ENCODE data around the gene CDK14. TPM values are rescaled to one million over a fixed set of nuclear protein-coding genes. Genes with fewer than 3 reads are reported as not detected.

CDK14 gene
- total and polyA plus RNA-seq, 10 of the 15 experiments (the other 5 are each of a cell fraction or from before 2014, with no cell fraction given), result 6.5 to 61.3 (median 24.2) TPM

DNA sequence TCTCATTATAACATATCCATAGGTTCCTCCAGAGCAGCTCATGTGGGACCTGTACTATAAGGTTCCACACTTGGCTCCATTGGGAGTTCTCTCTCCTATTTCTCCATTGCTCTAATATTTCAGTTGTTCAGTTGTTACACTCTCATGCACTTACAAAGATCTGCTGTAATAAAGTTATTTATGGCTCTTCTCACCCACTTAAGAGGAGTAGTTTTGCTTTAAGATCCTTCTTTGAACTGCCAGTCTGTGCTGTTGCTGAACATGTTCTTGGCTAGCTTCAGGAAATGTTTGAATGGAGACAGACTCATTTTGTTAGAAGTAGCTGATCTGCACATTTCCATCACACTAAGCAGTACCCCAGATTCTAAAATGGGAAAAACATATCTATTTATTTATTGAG is 250.1 kb downstream of the CDK14 start:
- Histone ChIP-seq H3K36me3 (ENCODE audit: control insufficient read depth in 2 of 2, insufficient read depth in 2 of 2, low read length in 1 of 2) (peaks cover 0 to 3% of the 10 kb centered on the region in 2 experiments; a peak in 1 of 4 replicates), H3K9me3 (replicated peaks; ENCODE audit: control insufficient read depth, insufficient read depth, low read length) (no peaks in the 10 kb centered on the region), H3K4me1 (ENCODE audit: control insufficient read depth, insufficient read depth, low read length) (no peaks in the 10 kb centered on the region), H3K4me2 (ENCODE audit: control insufficient read depth, insufficient read depth) (no peak overlapping the region), H4K20me1 (ENCODE audit: control insufficient read depth, insufficient read depth) (no peaks in the 10 kb centered on the region), H3K9ac (ENCODE audit: control insufficient read depth, insufficient read depth, low read length) (no peak overlapping the region), H3K27me3 (replicated peaks in 1 of 2; ENCODE audit: control insufficient read depth in 2 of 2, insufficient read depth in 2 of 2, low read length in 1 of 2) (no peaks in the 10 kb centered on the region), H3K27ac (ENCODE audit: control insufficient read depth, insufficient read depth) (no peak overlapping the region), H3K4me3 (no peak overlapping the region), H3K79me2 (ENCODE audit: control insufficient read depth, insufficient read depth, low read length) (no peaks in the 10 kb centered on the region), H2AFZ (ENCODE audit: control insufficient read depth, low read depth, low read length) (no peak overlapping the region)
- FAIRE-seq (no peak), DNase-seq (ENCODE audit: low read depth, low spot score) (no peak), ATAC-seq (no peak)
- in situ Hi-C loops (cut with MboI), result no loop called here
- ChIA-PET CTCF (interaction anchor here (0.7 kb wide), 1 partner anchor 12 kb away, joined by 3 read pairs; no protein-coding TSS in a partner anchor), POLR2A (no interaction called here), RAD21 (ENCODE audit: unreplicated experiment) (interaction anchor here (1.1 to 2.7 kb wide), 3 partner anchors 22 to 137 kb away, joined by 3 to 8 read pairs (median 3); no protein-coding TSS in a partner anchor), SMC1A (ENCODE audit: uncharacterized antibody, unreplicated experiment) (interaction anchor here (1.4 to 1.9 kb wide), 2 partner anchors 80 to 137 kb away, joined by 3 to 7 read pairs; no protein-coding TSS in a partner anchor)
- intact Hi-C loops (cut with micrococcal nuclease; ENCODE audit: unreplicated experiment), result no loop called here
- no TSS peak for BruUV-seq (replicated peaks)
- no peak for TF ChIP-seq EP300 (IDR thresholded peaks at IDR 0.05; ENCODE audit: borderline replicate concordance in 1 of 2, control insufficient read depth in 1 of 2, low read depth in 2 of 2, low read length in 2 of 2)
- TF ChIP-seq RFX5 (IDR thresholded peaks at IDR 0.05; ENCODE audit: low read depth, low read length), result no peak
- no peak for TF ChIP-seq MTA3 (IDR thresholded peaks at IDR 0.05; ENCODE audit: borderline replicate concordance, low read length)
- TF ChIP-seq NBN (IDR thresholded peaks at IDR 0.05), result no peak
- TF ChIP-seq MAX (IDR thresholded peaks at IDR 0.05; ENCODE audit: low read depth, low read length), result no peak
- TF ChIP-seq, protein P1, sequence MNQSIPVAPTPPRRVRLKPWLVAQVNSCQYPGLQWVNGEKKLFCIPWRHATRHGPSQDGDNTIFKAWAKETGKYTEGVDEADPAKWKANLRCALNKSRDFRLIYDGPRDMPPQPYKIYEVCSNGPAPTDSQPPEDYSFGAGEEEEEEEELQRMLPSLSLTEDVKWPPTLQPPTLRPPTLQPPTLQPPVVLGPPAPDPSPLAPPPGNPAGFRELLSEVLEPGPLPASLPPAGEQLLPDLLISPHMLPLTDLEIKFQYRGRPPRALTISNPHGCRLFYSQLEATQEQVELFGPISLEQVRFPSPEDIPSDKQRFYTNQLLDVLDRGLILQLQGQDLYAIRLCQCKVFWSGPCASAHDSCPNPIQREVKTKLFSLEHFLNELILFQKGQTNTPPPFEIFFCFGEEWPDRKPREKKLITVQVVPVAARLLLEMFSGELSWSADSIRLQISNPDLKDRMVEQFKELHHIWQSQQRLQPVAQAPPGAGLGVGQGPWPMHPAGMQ (IDR thresholded peaks at IDR 0.05; ENCODE audit: borderline replicate concordance), result no peak
- no peak for TF ChIP-seq ZNF687 (IDR thresholded peaks at IDR 0.05)
- TF ChIP-seq, protein P2, sequence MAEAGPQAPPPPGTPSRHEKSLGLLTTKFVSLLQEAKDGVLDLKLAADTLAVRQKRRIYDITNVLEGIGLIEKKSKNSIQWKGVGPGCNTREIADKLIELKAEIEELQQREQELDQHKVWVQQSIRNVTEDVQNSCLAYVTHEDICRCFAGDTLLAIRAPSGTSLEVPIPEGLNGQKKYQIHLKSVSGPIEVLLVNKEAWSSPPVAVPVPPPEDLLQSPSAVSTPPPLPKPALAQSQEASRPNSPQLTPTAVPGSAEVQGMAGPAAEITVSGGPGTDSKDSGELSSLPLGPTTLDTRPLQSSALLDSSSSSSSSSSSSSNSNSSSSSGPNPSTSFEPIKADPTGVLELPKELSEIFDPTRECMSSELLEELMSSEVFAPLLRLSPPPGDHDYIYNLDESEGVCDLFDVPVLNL (IDR thresholded peaks at IDR 0.05; ENCODE audit: low read depth, low read length), result no peak
- no peak for TF ChIP-seq E2F8 (IDR thresholded peaks at IDR 0.05; ENCODE audit: low read depth, partially characterized antibody)
- no peak for TF ChIP-seq MYB (IDR thresholded peaks at IDR 0.05; ENCODE audit: borderline replicate concordance, low read depth, low read length)
- TF ChIP-seq ZNF274 (IDR thresholded peaks at IDR 0.05; ENCODE audit: insufficient read depth, insufficient read length), result no peak
- no peak for TF ChIP-seq NFXL1 (IDR thresholded peaks at IDR 0.05; ENCODE audit: borderline replicate concordance)
- TF ChIP-seq WRNIP1 (IDR thresholded peaks at IDR 0.05; ENCODE audit: borderline replicate concordance, low read depth, low read length), result no peak
- no peak for TF ChIP-seq FOXK2 (IDR thresholded peaks at IDR 0.05)
- no peak for TF ChIP-seq CBX5 (IDR thresholded peaks at IDR 0.05; ENCODE audit: low read depth)

Data from GM12878 (cell line).